ENCODE data around the gene MPP7.

GRCh38 chr10:28285816-28286215, 17.0 kb downstream of the MPP7 start:
- TF ChIP-seq CTCF (IDR thresholded peaks at IDR 0.05): no peak
- no peak for TF ChIP-seq POLR2AphosphoS5 (IDR thresholded peaks at IDR 0.05)
